Mucosa of descending colon (tissue), 3 donors: ENCODE data around the gene VWA7. TPM values are rescaled to one million over a fixed set of nuclear protein-coding genes. Genes with fewer than 3 reads are reported as not detected.

Experiments used
- ATAC-seq: fragments of 200-7000 bp; cut with Tn5 transposase; one replicate; pipeline ENCODE4 v1.9.1; 2020; ENCODE audit warnings: mild to moderate bottlenecking, moderate library complexity
- DNase-seq, 3 donors: peaks; one replicate each; pipeline ENCODE4 v3.0.0-alpha.2; 2020
- H3K36me3 ChIP-seq: fragments of 200-600 bp; one replicate; pipeline ENCODE4 v1.8.0; 2021; ENCODE audit warnings: low read depth, mild to moderate bottlenecking
- H3K4me1 ChIP-seq: fragments of 200-600 bp; one replicate; pipeline ENCODE4 v1.8.0; 2021; ENCODE audit warnings: low read depth, mild to moderate bottlenecking
- H3K4me3 ChIP-seq: fragments of 200-600 bp; one replicate; pipeline ENCODE4 v1.8.0; 2021; ENCODE audit warnings: mild to moderate bottlenecking
- H3K9me3 ChIP-seq: fragments of 200-600 bp; one replicate; pipeline ENCODE4 v1.8.0; 2021; ENCODE audit warnings: mild to moderate bottlenecking
- CTCF ChIP-seq: fragments of 200-600 bp; IDR thresholded peaks from one replicate; pipeline ENCODE4 v1.8.0; 2022; ENCODE audit warnings: antibody characterized with exemption, mild to moderate bottlenecking
- intact Hi-C, 2 donors: fragments of 100-400 bp; cut with DNase I in 1 of 2; cut with micrococcal nuclease in 1 of 2; formaldehyde crosslinking; loops; one replicate each; pipeline versions ENCODE4 v1.11.0 to v1.11.1; 2022; cut with DNase I, micrococcal nuclease
- total RNA-seq, 3 donors: library from RNA; stranded (reverse); fragmentation: NEBNext Ultra II Directional in 2 of 3; extraction: Animal tissue kit (Norgen Biotek cat#: 25700) in 2 of 3; gene quantifications; one replicate each; pipeline versions ENCODE4 v1.2.1 to v1.2.4, GENCODE V29; 2021 to 2023
- donor health status: DM: no; HTN: no; CAD: no; lungs with moderate emphysema.
- donor health status: DM: no; HTN: no; CAD: no.
- donor health status: DM: no; HTN: yes; CAD: no.

The VWA7 gene
- total RNA-seq, 3 donors from 2014 or later, result 5.9 to 8.2 (median 6.9) TPM

GRCh38 chr6:31728767-31729514 is 48.2 kb downstream of the VWA7 start, which contains the start of gene DDAH2:
TSS of gene DDAH2 (minus strand) at chr6:31729299. CDS start at chr6:31729161, 138 bp downstream.
- peak; percentile 57 for ATAC-seq
- H3K9me3 ChIP-seq, result no peaks in the 10 kb centered on the region
- intact Hi-C loops, result no loop called here

GRCh38 chr6:31727717-31728671 is 49.1 kb downstream of the VWA7 start:
- peaks cover 23% of the 10 kb centered on the region for H3K4me1 ChIP-seq
- intact Hi-C loops, result no loop called here
- peaks cover 7% of the 10 kb centered on the region for H3K36me3 ChIP-seq
- no peak overlapping the region for H3K4me3 ChIP-seq
- no peak for TF ChIP-seq CTCF
- H3K9me3 ChIP-seq, result no peaks in the 10 kb centered on the region
- ATAC-seq (no peak), DNase-seq (peak in 2 of 3 donors; percentile 43 to 52)

More at GRCh38 chr6:31728767-31729514, 48.2 kb downstream of the VWA7 start, which contains the start of gene DDAH2:
- Histone ChIP-seq H3K36me3 (peaks cover 7% of the 10 kb centered on the region), H3K4me3 (peak within 1 kb of the TSS; percentile 33), H3K4me1 (peaks cover 26% of the 10 kb centered on the region)
- peak; percentile 42 to 76 (median 64) for DNase-seq
- TF ChIP-seq CTCF, result no peak

- Histone ChIP-seq H3K4me3 (no peak overlapping the region), H3K4me1 (peaks cover 20% of the 10 kb centered on the region), H3K36me3 (no peaks in the 10 kb centered on the region), H3K9me3 (no peaks in the 10 kb centered on the region)
- ATAC-seq (peak; percentile 6), DNase-seq (peak in 2 of 3 donors; percentile 42 to 52)
- no peak for TF ChIP-seq CTCF
- intact Hi-C loops, result no loop called here
Measured at GRCh38 chr6:31727034-31727716, 50.0 kb downstream of the VWA7 start.

- Histone ChIP-seq H3K4me1 (peaks cover 20% of the 10 kb centered on the region), H3K36me3 (no peaks in the 10 kb centered on the region), H3K9me3 (no peaks in the 10 kb centered on the region), H3K4me3 (no peak overlapping the region)
- no peak for ATAC-seq
- no peak for TF ChIP-seq CTCF
- intact Hi-C loops, result no loop called here
- DNase-seq, result no peak
Measured at GRCh38 chr6:31725502-31726350, 51.4 kb downstream of the VWA7 start.
